Bone marrow (tissue), 2 donors: ENCODE data around the gene LIF.
A peak's percentile ranks its signal among the peaks of the same experiment; 100 is the strongest.

Experiments
- DNase-seq, 2 donors: peaks; one replicate each; lab custom pipeline; 2025; lab: John Stamatoyannopoulos, UW

LIF gene

GRCh38 chr22:30262917-30263741 is 16.6 kb upstream of the LIF start:
- DNase-seq = peak; percentile 90 to 92

GRCh38 chr22:30262112-30262511 is 15.6 kb upstream of the LIF start:
- no peak for DNase-seq

GRCh38 chr22:30261134-30261533 is 14.6 kb upstream of the LIF start:
- peak in 1 of 2 donors; percentile 23 for DNase-seq

- DNase-seq = no peak
Measured at GRCh38 chr22:30260682-30261081, 14.1 kb upstream of the LIF start.

GRCh38 chr22:30260276-30260675 is 13.7 kb upstream of the LIF start:
- DNase-seq = no peak

GRCh38 chr22:30254314-30254713 is 7.8 kb upstream of the LIF start:
- no peak for DNase-seq

GRCh38 chr22:30253205-30253852 is 6.8 kb upstream of the LIF start:
- DNase-seq = no peak

GRCh38 chr22:30252411-30253204 is 6.0 kb upstream of the LIF start:
- no peak for DNase-seq

- DNase-seq = no peak
Measured at GRCh38 chr22:30251711-30252110, 5.2 kb upstream of the LIF start.

- DNase-seq = no peak
Measured at GRCh38 chr22:30250661-30251267, 4.2 kb upstream of the LIF start.

- no peak for DNase-seq
Measured at GRCh38 chr22:30250039-30250565, 3.5 kb upstream of the LIF start.

GRCh38 chr22:30249049-30250038 is 2.8 kb upstream of the LIF start:
- no peak for DNase-seq

- DNase-seq = no peak
Measured at GRCh38 chr22:30248484-30248883, 1.9 kb upstream of the LIF start.

- no peak for DNase-seq
Measured at GRCh38 chr22:30247974-30248373, 1.4 kb upstream of the LIF start.

- DNase-seq = no peak
Measured at GRCh38 chr22:30247561-30247960, 1.0 kb upstream of the LIF start.

- DNase-seq = no peak
Measured at GRCh38 chr22:30246814-30247376, 336 bp upstream of the LIF start.

- DNase-seq = no peak
Measured at GRCh38 chr22:30245181-30245984, 1.2 kb downstream of the LIF start.

- no peak for DNase-seq
Measured at GRCh38 chr22:30244641-30245040, 1.9 kb downstream of the LIF start.

- DNase-seq = no peak
Measured at GRCh38 chr22:30244066-30244465, 2.5 kb downstream of the LIF start.

- DNase-seq = no peak
Measured at GRCh38 chr22:30243661-30244060, 2.9 kb downstream of the LIF start.
